K562 (cell line): ENCODE measurements around the gene TUBB1. TPM values are rescaled to one million over a fixed set of nuclear protein-coding genes. Genes with fewer than 3 reads are reported as not detected.

Source experiments
- CBFA2T3 ChIP-seq: fragments of 450-650 bp; IDR thresholded peaks from 2 replicates; pipeline ENCODE4 v1.6.1; 2017
- CBFB ChIP-seq: sonication (generic); formaldehyde crosslinking; IDR thresholded peaks from 2 replicates; pipeline ENCODE4 v1.4.0; 2020; ENCODE audit warnings: mild to moderate bottlenecking, missing genetic modification reagents
- FOXJ3 ChIP-seq: sonication (generic); formaldehyde crosslinking; IDR thresholded peaks from 2 replicates; pipeline ENCODE4 v1.4.0; 2020; ENCODE audit warnings: mild to moderate bottlenecking, missing genetic modification reagents
- IFI16 ChIP-seq: fragments of 250-450 bp; sonication (Bioruptor Pico); IDR thresholded peaks from 2 replicates; pipeline ENCODE4 v2.1.2; 2022; ENCODE audit warnings: mild to moderate bottlenecking, inconsistent platforms
- KLF1 ChIP-seq: fragments of 450-650 bp; IDR thresholded peaks from 2 replicates; pipeline ENCODE4 v1.6.1; 2016; ENCODE audit warnings: missing genetic modification characterization, missing compliant biosample characterization
- NR2C2 ChIP-seq, 2 experiments: fragments of 200-800 bp in 1 of 2; sonication (Bioruptor generic) in 1 of 2; sonication (generic) in 1 of 2; formaldehyde crosslinking in 1 of 2; IDR thresholded peaks; 2 replicates each; pipeline versions ENCODE4 v1.6.1 to v1.8.0; 2016 to 2022; ENCODE audit warnings: mild to moderate bottlenecking in 1 of 2, missing compliant biosample characterization in 1 of 2, missing genetic modification characterization in 1 of 2, missing genetic modification reagents in 1 of 2
- RBBP5 ChIP-seq: fragments of 200-600 bp; sonication (generic); IDR thresholded peaks from 2 replicates; pipeline ENCODE4 v1.6.1; 2012; ENCODE audit warnings: borderline replicate concordance, mild to moderate bottlenecking, low read length, control low read depth, inconsistent platforms; ENCODE audit not compliant: insufficient read depth, poor library complexity, severe bottlenecking
- SRSF1 ChIP-seq: fragments of 200-400 bp; formaldehyde crosslinking; IDR thresholded peaks from 2 replicates; pipeline ENCODE4 v1.6.1; 2017; ENCODE audit warnings: mild to moderate bottlenecking, low read depth, low read length, moderate library complexity
- ZC3H4 ChIP-seq: sonication (generic); formaldehyde crosslinking; IDR thresholded peaks from 2 replicates; pipeline ENCODE4 v1.9.0; 2021; ENCODE audit warnings: missing genetic modification reagents, borderline replicate concordance
- polyA plus RNA-seq, 8 experiments: library from polyadenylated mRNA; depleted of rRNA in 4 of 8; stranded (reverse) in 5 of 8; unstranded in 3 of 8; fragments of >200 nt; fragmentation: Nextera tagmentation in 2 of 8; fragmentation: Illumina TruSeq in 1 of 8; extraction: Ambion mirVana in 2 of 8; extraction: Trizol in 1 of 8; gene quantifications; 2 replicates each; pipeline versions ENCODE4 v1.2.1 to v1.2.3, GENCODE V29; 2011 to 2014; ENCODE audit warnings: inconsistent platforms in 1 of 8, missing spikeins in 1 of 8
- total RNA-seq, 7 experiments: library from RNA; depleted of rRNA in 6 of 7; stranded (reverse); fragments of >200 nt in 6 of 7; fragmentation: Illumina TruSeq in 2 of 7; extraction: Trizol in 2 of 7; gene quantifications; 2 replicates each; pipeline versions ENCODE4 v1.2.1 to v1.2.3, GENCODE V29; 2011 to 2021; ENCODE audit warnings: low replicate concordance in 1 of 7
- TF ChIP-seq, protein P1 (sequence below): fragments of 250-450 bp; sonication (Bioruptor Pico); IDR thresholded peaks from 2 replicates; pipeline ENCODE4 v1.5.0; 2020; ENCODE audit warnings: mild to moderate bottlenecking
- TF ChIP-seq, protein P2 (sequence below): fragments of 250-450 bp; sonication (Bioruptor Pico); IDR thresholded peaks from 2 replicates; pipeline ENCODE4 v1.6.1; 2021; ENCODE audit warnings: mild to moderate bottlenecking
- TF ChIP-seq, protein P3 (sequence below): fragments of 250-450 bp; sonication (Bioruptor Pico); IDR thresholded peaks from 2 replicates; pipeline ENCODE4 v1.4.0; 2020; ENCODE audit warnings: borderline replicate concordance
- TF ChIP-seq, protein P4 (sequence below): fragments of 450-650 bp; IDR thresholded peaks from 2 replicates; pipeline ENCODE4 v1.6.1; 2014; ENCODE audit warnings: low read depth, mild to moderate bottlenecking, moderate library complexity, borderline replicate concordance
- TF ChIP-seq, protein P5 (sequence below): fragments of 450-650 bp; formaldehyde crosslinking; IDR thresholded peaks from 2 replicates; pipeline ENCODE4 v1.4.0; 2022; ENCODE audit warnings: mild to moderate bottlenecking, moderate library complexity
- TF ChIP-seq, protein P6 (sequence below): fragments of 250-450 bp; sonication (Bioruptor Pico); IDR thresholded peaks from 2 replicates; pipeline ENCODE4 v1.8.0; 2022; ENCODE audit warnings: moderate library complexity, mild to moderate bottlenecking, inconsistent platforms
- TF ChIP-seq, protein P7 (sequence below), 3 experiments: IDR thresholded peaks in 2 of 3; conservative IDR thresholded peaks in 1 of 3; 2 replicates each; pipeline ENCODE4 v1.5.1; 2011 to 2012; ENCODE audit warnings: low read length in 3 of 3, mild to moderate bottlenecking in 3 of 3, control low read depth in 2 of 3, improper control_type of control experiment in 1 of 3, inconsistent platforms in 1 of 3, low read depth in 1 of 3, mixed read lengths in 1 of 3, moderate library complexity in 1 of 3; ENCODE audit not compliant: insufficient read depth in 2 of 3

TUBB1 gene
- total and polyA plus RNA-seq, 9 of the 15 experiments (the other 6 are each of a cell fraction or from before 2014, with no cell fraction given): 1.5 to 3.9 (median 2.4) TPM

DNA sequence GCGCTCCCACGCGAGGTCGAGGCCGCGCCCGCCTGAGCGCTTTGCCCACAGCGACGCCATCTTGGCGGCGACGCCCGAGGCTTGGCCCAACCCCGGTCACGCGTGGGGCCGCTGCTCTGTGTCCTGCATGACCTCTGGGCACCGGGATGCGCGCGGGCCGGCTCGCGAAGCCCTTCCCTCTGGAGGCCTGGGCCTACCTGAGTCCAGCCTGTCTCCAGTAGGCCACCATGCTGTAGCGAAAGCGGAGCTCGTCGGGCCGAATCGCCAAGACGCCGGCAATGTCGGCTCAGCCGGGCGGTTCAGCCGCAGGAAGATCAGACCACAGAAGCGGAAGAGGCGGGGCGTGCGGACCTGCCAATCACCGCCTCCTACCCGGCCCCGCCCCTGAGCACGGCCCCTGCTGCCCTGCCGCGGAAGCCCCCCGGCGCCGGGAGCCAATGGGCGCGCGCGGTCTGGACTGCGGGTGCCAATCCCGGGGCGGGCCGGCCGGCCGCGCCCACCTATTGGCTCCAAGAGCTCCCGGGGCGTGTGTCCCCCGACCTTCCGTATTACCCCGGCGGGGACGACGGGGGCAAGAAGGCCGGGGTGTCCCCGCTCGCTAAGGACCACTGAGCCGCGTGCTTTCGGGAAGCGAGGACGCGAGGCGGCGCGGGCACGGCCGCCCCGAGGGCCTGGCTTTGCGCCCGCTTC is 12.9 kb downstream of the TUBB1 start, which contains the start of gene ATP5F1E (continued):
- no peak for TF ChIP-seq NR2C2 (CRISPR knock-in tag; IDR thresholded peaks at IDR 0.05)
- peak; percentile 85 for TF ChIP-seq NR2C2 (tag; IDR thresholded peaks at IDR 0.05)
- TF ChIP-seq CBFA2T3: no peak
- TF ChIP-seq RBBP5: peak; percentile 86
- TF ChIP-seq, protein P1, sequence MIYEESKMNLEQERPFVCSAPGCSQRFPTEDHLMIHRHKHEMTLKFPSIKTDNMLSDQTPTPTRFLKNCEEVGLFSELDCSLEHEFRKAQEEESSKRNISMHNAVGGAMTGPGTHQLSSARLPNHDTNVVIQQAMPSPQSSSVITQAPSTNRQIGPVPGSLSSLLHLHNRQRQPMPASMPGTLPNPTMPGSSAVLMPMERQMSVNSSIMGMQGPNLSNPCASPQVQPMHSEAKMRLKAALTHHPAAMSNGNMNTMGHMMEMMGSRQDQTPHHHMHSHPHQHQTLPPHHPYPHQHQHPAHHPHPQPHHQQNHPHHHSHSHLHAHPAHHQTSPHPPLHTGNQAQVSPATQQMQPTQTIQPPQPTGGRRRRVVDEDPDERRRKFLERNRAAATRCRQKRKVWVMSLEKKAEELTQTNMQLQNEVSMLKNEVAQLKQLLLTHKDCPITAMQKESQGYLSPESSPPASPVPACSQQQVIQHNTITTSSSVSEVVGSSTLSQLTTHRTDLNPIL (CRISPR knock-in tag): peak; percentile 92
- TF ChIP-seq, protein P2, sequence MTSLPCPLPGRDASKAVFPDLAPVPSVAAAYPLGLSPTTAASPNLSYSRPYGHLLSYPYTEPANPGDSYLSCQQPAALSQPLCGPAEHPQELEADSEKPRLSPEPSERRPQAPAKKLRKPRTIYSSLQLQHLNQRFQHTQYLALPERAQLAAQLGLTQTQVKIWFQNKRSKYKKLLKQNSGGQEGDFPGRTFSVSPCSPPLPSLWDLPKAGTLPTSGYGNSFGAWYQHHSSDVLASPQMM: no peak
- TF ChIP-seq ZC3H4 (CRISPR knock-in tag): no peak
- TF ChIP-seq, protein P3, sequence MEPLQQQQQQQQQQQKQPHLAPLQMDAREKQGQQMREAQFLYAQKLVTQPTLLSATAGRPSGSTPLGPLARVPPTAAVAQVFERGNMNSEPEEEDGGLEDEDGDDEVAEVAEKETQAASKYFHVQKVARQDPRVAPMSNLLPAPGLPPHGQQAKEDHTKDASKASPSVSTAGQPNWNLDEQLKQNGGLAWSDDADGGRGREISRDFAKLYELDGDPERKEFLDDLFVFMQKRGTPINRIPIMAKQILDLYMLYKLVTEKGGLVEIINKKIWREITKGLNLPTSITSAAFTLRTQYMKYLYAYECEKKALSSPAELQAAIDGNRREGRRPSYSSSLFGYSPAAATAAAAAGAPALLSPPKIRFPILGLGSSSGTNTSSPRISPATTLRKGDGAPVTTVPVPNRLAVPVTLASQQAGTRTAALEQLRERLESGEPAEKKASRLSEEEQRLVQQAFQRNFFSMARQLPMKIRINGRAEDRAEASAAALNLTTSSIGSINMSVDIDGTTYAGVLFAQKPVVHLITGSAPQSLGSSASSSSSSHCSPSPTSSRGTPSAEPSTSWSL: peak; percentile 86; the same call in 1 of the 2 replicates
- peak; percentile 90; the same call in 1 of the 2 replicates for TF ChIP-seq CBFB (CRISPR knock-in tag)
- TF ChIP-seq IFI16 (CRISPR knock-in tag): peak; percentile 83
- TF ChIP-seq, protein P4, sequence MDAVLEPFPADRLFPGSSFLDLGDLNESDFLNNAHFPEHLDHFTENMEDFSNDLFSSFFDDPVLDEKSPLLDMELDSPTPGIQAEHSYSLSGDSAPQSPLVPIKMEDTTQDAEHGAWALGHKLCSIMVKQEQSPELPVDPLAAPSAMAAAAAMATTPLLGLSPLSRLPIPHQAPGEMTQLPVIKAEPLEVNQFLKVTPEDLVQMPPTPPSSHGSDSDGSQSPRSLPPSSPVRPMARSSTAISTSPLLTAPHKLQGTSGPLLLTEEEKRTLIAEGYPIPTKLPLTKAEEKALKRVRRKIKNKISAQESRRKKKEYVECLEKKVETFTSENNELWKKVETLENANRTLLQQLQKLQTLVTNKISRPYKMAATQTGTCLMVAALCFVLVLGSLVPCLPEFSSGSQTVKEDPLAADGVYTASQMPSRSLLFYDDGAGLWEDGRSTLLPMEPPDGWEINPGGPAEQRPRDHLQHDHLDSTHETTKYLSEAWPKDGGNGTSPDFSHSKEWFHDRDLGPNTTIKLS: peak; percentile 27; the same call in 1 of the 2 replicates
- peak; percentile 86 for TF ChIP-seq KLF1 (tag)
- TF ChIP-seq, protein P5, sequence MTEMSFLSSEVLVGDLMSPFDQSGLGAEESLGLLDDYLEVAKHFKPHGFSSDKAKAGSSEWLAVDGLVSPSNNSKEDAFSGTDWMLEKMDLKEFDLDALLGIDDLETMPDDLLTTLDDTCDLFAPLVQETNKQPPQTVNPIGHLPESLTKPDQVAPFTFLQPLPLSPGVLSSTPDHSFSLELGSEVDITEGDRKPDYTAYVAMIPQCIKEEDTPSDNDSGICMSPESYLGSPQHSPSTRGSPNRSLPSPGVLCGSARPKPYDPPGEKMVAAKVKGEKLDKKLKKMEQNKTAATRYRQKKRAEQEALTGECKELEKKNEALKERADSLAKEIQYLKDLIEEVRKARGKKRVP: peak; percentile 92
- TF ChIP-seq FOXJ3 (CRISPR knock-in tag): no peak
- TF ChIP-seq, protein P6, sequence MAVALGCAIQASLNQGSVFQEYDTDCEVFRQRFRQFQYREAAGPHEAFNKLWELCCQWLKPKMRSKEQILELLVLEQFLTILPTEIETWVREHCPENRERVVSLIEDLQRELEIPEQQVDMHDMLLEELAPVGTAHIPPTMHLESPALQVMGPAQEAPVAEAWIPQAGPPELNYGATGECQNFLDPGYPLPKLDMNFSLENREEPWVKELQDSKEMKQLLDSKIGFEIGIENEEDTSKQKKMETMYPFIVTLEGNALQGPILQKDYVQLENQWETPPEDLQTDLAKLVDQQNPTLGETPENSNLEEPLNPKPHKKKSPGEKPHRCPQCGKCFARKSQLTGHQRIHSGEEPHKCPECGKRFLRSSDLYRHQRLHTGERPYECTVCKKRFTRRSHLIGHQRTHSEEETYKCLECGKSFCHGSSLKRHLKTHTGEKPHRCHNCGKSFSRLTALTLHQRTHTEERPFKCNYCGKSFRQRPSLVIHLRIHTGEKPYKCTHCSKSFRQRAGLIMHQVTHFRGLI (CRISPR knock-in tag): peak; percentile 94
- TF ChIP-seq, protein P7, sequence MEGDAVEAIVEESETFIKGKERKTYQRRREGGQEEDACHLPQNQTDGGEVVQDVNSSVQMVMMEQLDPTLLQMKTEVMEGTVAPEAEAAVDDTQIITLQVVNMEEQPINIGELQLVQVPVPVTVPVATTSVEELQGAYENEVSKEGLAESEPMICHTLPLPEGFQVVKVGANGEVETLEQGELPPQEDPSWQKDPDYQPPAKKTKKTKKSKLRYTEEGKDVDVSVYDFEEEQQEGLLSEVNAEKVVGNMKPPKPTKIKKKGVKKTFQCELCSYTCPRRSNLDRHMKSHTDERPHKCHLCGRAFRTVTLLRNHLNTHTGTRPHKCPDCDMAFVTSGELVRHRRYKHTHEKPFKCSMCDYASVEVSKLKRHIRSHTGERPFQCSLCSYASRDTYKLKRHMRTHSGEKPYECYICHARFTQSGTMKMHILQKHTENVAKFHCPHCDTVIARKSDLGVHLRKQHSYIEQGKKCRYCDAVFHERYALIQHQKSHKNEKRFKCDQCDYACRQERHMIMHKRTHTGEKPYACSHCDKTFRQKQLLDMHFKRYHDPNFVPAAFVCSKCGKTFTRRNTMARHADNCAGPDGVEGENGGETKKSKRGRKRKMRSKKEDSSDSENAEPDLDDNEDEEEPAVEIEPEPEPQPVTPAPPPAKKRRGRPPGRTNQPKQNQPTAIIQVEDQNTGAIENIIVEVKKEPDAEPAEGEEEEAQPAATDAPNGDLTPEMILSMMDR (IDR thresholded peaks at IDR 0.05 in 2 of 3, conservative IDR thresholded peaks at IDR 0.05 in 1 of 3; ENCODE audit: insufficient read depth in 2 of 3, low read depth in 1 of 3, low read length in 3 of 3): no peak
- TF ChIP-seq SRSF1: no peak; the same call in 1 of the 2 replicates
